Mesendoderm (in vitro differentiated cells): ENCODE results near the gene CRYBG1.

Experiments used
- DNase-seq: peaks from one replicate; pipeline ENCODE4 v3.0.0; 2013
- H2AK5ac ChIP-seq: 2 replicates; pipeline ENCODE4 v1.6.1; 2013; ENCODE audit warnings: low read length, inconsistent platforms
- H2BK120ac ChIP-seq: 2 replicates; pipeline ENCODE4 v1.6.1; 2013; ENCODE audit warnings: low read depth, mild to moderate bottlenecking, low read length, moderate library complexity, mixed read lengths
- H2BK15ac ChIP-seq: replicated peaks from 2 replicates; pipeline ENCODE4 v1.6.1; 2013; ENCODE audit warnings: low read depth, mild to moderate bottlenecking, moderate library complexity
- H2BK5ac ChIP-seq: 2 replicates; pipeline ENCODE4 v1.6.1; 2013; ENCODE audit warnings: low read length, inconsistent platforms
- H3K18ac ChIP-seq: 2 replicates; pipeline ENCODE4 v1.6.1; 2013; ENCODE audit warnings: mild to moderate bottlenecking, low read length, mixed read lengths
- H3K23ac ChIP-seq: one replicate; pipeline ENCODE4 v1.6.1; 2013; ENCODE audit warnings: low read length
- H3K27ac ChIP-seq: 2 replicates; pipeline ENCODE4 v1.5.1; 2013; ENCODE audit warnings: low read depth, mild to moderate bottlenecking, inconsistent platforms, low read length, moderate library complexity
- H3K27me3 ChIP-seq: 2 replicates; pipeline ENCODE4 v1.6.1; 2013; ENCODE audit warnings: low read length, control low read depth, mild to moderate bottlenecking, inconsistent platforms; ENCODE audit not compliant: insufficient read depth, poor library complexity
- H3K36me3 ChIP-seq: 2 replicates; pipeline ENCODE4 v1.6.1; 2013; ENCODE audit warnings: low read length, inconsistent platforms; ENCODE audit not compliant: control insufficient read depth, insufficient read depth
- H3K4ac ChIP-seq: one replicate; pipeline ENCODE4 v1.6.1; 2013; ENCODE audit warnings: low read depth, mild to moderate bottlenecking, low read length, moderate library complexity
- H3K4me1 ChIP-seq: 2 replicates; pipeline ENCODE4 v1.6.1; 2013; ENCODE audit warnings: low read depth, low read length, inconsistent platforms; ENCODE audit not compliant: control insufficient read depth
- H3K4me2 ChIP-seq: 2 replicates; pipeline ENCODE4 v1.6.1; 2013; ENCODE audit warnings: low read length
- H3K4me3 ChIP-seq: 2 replicates; pipeline ENCODE4 v1.5.1; 2013; ENCODE audit warnings: mild to moderate bottlenecking, low read length
- H3K56ac ChIP-seq: one replicate; pipeline ENCODE4 v1.6.1; 2013; ENCODE audit warnings: low read length
- H3K79me1 ChIP-seq: 2 replicates; pipeline ENCODE4 v1.6.1; 2013; ENCODE audit warnings: low read length, inconsistent platforms
- H3K79me2 ChIP-seq: 2 replicates; pipeline ENCODE4 v1.6.1; 2013; ENCODE audit warnings: mild to moderate bottlenecking, low read length; ENCODE audit not compliant: control insufficient read depth, insufficient read depth
- H3K9ac ChIP-seq: 2 replicates; pipeline ENCODE4 v1.6.1; 2013; ENCODE audit warnings: low read length, inconsistent platforms
- H4K5ac ChIP-seq: one replicate; pipeline ENCODE4 v1.6.1; 2013; ENCODE audit warnings: low read length
- H4K8ac ChIP-seq: one replicate; pipeline ENCODE4 v1.6.1; 2013; ENCODE audit warnings: low read depth, mild to moderate bottlenecking, control low read depth, low read length, moderate library complexity
- WGBS: extraction: QIAGEN DNeasy Blood & Tissue Kit; methylation state at CpG from one replicate; pipeline ENCODE4 v1.1.7; 2013; ENCODE audit warnings: low lambda C conversion rate, missing lambda C conversion rate; ENCODE audit not compliant: insufficient coverage; ENCODE audit errors: extremely low coverage; 5-methylcytosine and 5-hydroxymethylcytosine counted together

CRYBG1 gene

DNA sequence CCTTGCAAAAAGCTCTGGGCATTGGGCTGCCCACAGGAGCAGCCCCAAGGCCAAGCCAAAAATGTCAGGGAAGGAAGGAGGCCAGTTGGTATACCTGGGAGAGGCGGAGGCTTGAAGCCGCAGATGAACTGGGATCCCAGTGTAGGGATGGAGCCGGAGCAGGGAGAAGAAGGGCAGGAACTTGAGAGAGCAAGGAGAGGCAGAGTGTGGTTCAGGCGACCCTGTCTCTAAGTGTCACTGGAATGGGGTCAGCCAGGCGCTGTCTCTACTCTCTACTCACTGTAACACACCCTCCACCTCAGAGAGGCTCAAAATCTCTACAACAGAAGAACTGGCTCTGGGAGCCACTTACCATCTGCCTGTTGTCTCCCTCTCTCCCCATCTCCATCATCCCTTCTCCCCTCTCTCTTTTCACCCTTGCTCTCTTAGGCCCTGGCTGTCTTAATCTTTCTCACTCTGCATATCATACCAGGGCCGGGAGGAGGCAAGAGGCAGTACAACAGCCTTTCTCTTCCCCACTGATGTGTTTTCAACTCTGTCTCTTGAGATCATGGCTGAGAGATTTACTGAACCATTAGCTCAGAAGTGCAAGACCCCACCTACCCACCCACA lies 93.3 kb downstream of the CRYBG1 start:
- H3K36me3 ChIP-seq = no peaks in the 10 kb centered on the region

DNA sequence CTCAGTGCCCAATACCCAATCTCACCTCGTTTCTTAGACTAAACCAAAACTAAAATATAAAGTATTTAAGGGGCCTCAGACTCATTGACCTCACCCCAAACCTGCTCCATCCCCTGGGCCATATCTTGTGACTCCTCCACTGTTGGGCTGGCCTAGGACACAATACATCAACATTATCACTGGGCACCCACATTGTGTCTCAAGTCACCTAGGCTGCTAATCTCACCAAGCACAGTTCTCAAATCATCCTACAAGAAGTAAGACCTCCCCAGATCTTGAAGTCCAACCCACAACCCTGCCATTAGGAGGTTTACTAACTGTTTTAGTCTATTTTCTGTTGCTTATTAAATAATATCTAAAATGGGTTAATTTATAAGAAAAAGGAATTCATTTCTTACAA lies 96.2 kb downstream of the CRYBG1 start:
- Histone ChIP-seq H3K79me2 (no peaks in the 10 kb centered on the region), H3K79me1 (no peaks in the 10 kb centered on the region), H3K18ac (no peak overlapping the region), H3K27me3 (no peaks in the 10 kb centered on the region), H3K36me3 (no peaks in the 10 kb centered on the region), H2BK5ac (no peak overlapping the region), H3K56ac (no peak overlapping the region), H3K27ac (no peak overlapping the region), H3K4me2 (no peak overlapping the region), H2BK120ac (no peak overlapping the region), H3K4me1 (no peaks in the 10 kb centered on the region), H2AK5ac (no peak overlapping the region), H3K4ac (no peak overlapping the region), H4K8ac (no peak overlapping the region), H2BK15ac (no peak overlapping the region), H3K23ac (no peak overlapping the region), H4K5ac (no peak overlapping the region), H3K4me3 (no peak overlapping the region), H3K9ac (no peak overlapping the region)
- DNase-seq = no peak
- WGBS = no CpG with 5 or more reads among the region's 1 CpG

More for the DNA sequence above, 93.3 kb downstream of the CRYBG1 start:
- Histone ChIP-seq H2BK15ac (no peak overlapping the region), H3K4ac (no peak overlapping the region), H4K5ac (no peak overlapping the region), H2BK120ac (no peak overlapping the region), H4K8ac (no peak overlapping the region), H3K4me1 (no peaks in the 10 kb centered on the region), H3K4me2 (no peak overlapping the region), H2BK5ac (no peak overlapping the region), H3K27ac (no peak overlapping the region), H3K27me3 (no peaks in the 10 kb centered on the region), H3K56ac (no peak overlapping the region), H3K9ac (no peak overlapping the region), H3K79me2 (no peaks in the 10 kb centered on the region), H2AK5ac (no peak overlapping the region), H3K4me3 (no peak overlapping the region), H3K23ac (no peak overlapping the region), H3K79me1 (no peaks in the 10 kb centered on the region), H3K18ac (no peak overlapping the region)
- WGBS = no CpG with 5 or more reads among the region's 6 CpGs
- DNase-seq = peak; percentile 54

DNA sequence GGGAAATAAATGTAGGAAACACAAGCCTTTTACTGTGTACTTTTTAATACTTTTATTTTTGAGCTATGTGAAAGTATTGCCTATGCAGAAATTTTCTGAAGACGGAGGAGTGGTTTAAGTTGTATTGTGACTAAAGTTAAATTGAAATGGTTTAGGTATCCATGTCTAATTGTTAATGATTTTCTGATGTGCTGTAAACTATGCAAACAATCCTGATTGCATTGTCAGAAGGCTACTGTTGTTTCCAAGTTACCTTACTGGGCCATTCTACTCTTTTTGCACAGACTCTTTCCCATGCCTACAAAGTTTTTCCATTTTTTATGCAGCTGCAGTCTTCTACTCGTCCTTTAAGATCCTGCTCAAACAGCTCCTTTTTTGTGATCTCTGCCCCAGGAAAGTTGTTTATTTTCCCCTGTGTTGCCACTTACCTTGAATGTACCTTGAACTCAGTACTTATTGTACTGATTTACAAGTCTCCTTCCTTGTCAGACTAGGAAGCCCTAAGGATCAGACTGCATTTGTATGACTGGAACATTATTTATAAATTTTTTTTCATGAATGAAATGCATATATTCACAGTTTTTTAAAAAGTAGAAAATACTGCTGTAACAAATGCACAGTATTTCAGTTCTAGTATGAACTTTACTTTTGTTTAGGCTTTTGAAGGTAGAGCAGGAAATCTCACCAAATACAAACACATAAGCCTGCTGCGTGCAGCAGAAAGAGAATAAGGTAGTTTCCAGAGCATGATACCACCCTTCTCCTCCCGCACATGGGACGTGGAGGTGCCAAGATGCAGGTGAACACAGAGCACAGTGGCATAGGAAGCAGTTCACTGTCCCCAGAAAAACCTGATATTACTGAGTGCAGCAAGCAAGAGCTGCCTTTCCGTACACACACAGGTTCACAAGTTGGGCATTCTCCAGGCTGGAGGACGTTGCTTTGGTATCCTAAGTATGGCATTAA lies 97.8 kb downstream of the CRYBG1 start:
- H3K79me2 ChIP-seq = no peaks in the 10 kb centered on the region
- no peak overlapping the region for H3K23ac ChIP-seq
- no peak overlapping the region for H2BK120ac ChIP-seq
- H2BK5ac ChIP-seq = no peak overlapping the region
- H2AK5ac ChIP-seq = no peak overlapping the region
- H3K4me2 ChIP-seq = no peak overlapping the region
- no peaks in the 10 kb centered on the region for H3K4me1 ChIP-seq
- no peak overlapping the region for H3K27ac ChIP-seq
- H3K79me1 ChIP-seq = no peaks in the 10 kb centered on the region
- H3K4me3 ChIP-seq = no peak overlapping the region
- no peaks in the 10 kb centered on the region for H3K36me3 ChIP-seq
- no peak overlapping the region for H3K9ac ChIP-seq
- no peak overlapping the region for H3K4ac ChIP-seq
- H3K18ac ChIP-seq = no peak overlapping the region
- H2BK15ac ChIP-seq = no peak overlapping the region
- H4K5ac ChIP-seq = no peak overlapping the region
- no peak overlapping the region for H4K8ac ChIP-seq
- no peak for DNase-seq
- WGBS = 100% methylated on average over 1 of the region's 7 CpGs
- no peak overlapping the region for H3K56ac ChIP-seq
- no peaks in the 10 kb centered on the region for H3K27me3 ChIP-seq

DNA sequence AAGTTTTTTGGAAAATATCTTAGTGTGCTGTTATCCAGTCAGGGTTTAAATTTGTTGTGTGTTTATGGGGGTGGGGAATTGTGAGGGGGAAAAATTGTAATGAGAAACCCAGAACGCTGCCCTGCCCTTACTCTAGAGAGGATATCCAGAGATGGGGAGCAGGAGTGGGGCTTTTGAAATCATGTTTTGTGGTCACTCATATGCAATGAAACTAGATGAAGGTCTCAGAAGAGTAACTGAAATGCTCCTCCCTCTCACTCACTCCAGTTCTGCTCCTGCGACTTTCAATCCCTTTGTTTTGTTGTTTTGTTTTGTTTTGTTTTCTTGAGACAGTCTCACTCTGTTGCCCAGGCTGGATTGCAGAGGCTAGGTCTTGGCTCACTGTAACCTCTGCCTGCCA lies 100.0 kb downstream of the CRYBG1 start:
- no peak overlapping the region for H3K4me3 ChIP-seq
- no peak overlapping the region for H4K5ac ChIP-seq
- no CpG with 5 or more reads among the region's 2 CpGs for WGBS
- H4K8ac ChIP-seq = no peak overlapping the region
- no peak overlapping the region for H3K27ac ChIP-seq
- no peak overlapping the region for H2BK120ac ChIP-seq
- H3K4me1 ChIP-seq = no peaks in the 10 kb centered on the region
- H2AK5ac ChIP-seq = no peak overlapping the region
- H3K79me2 ChIP-seq = no peaks in the 10 kb centered on the region
- H3K23ac ChIP-seq = no peak overlapping the region
- no peak overlapping the region for H3K4me2 ChIP-seq
- no peak overlapping the region for H3K9ac ChIP-seq
- H2BK15ac ChIP-seq = no peak overlapping the region
- H3K36me3 ChIP-seq = no peaks in the 10 kb centered on the region
- no peaks in the 10 kb centered on the region for H3K79me1 ChIP-seq
- no peak overlapping the region for H2BK5ac ChIP-seq
- no peak overlapping the region for H3K4ac ChIP-seq
- no peak overlapping the region for H3K18ac ChIP-seq
- no peak for DNase-seq
- no peaks in the 10 kb centered on the region for H3K27me3 ChIP-seq
- no peak overlapping the region for H3K56ac ChIP-seq

DNA sequence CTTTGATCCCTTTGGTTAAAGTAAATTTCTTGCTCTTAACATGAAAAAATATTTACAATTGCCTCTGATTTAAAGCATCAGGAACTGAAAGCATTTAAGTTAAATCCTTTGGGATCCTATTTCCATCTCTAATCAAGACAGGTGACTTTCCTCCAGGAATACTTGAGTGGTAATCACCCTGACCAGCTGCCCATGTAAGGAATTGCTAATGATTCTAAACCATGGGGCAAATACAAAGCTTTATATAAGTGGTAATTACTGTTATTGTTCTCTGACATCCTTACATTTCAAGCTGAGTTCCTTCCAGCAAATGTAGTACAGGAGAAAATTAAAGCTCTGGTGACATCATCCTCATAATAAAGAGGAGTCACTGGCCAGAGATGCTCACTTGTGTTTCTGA lies 100.6 kb downstream of the CRYBG1 start:
- no peak overlapping the region for H4K5ac ChIP-seq
- no peak overlapping the region for H2AK5ac ChIP-seq
- no peaks in the 10 kb centered on the region for H3K79me2 ChIP-seq
- no peak overlapping the region for H2BK15ac ChIP-seq
- no peak overlapping the region for H3K27ac ChIP-seq
- H2BK120ac ChIP-seq = no peak overlapping the region
- H3K56ac ChIP-seq = no peak overlapping the region
- H2BK5ac ChIP-seq = no peak overlapping the region
- no peaks in the 10 kb centered on the region for H3K4me1 ChIP-seq
- H3K27me3 ChIP-seq = no peaks in the 10 kb centered on the region
- no peak overlapping the region for H4K8ac ChIP-seq
- H3K36me3 ChIP-seq = no peaks in the 10 kb centered on the region
- no peak overlapping the region for H3K4ac ChIP-seq
- no peak for DNase-seq
- no peak overlapping the region for H3K23ac ChIP-seq
- H3K18ac ChIP-seq = no peak overlapping the region
- H3K4me3 ChIP-seq = no peak overlapping the region
- H3K79me1 ChIP-seq = no peaks in the 10 kb centered on the region
- no peak overlapping the region for H3K4me2 ChIP-seq
- H3K9ac ChIP-seq = no peak overlapping the region
